HG02852 (cell line): ENCODE data around the gene LTBP1.

Experiments used
- ATAC-seq: cut with Tn5 transposase; IDR thresholded peaks from one replicate; pipeline ENCODE4 v1.9.1; 2021; ENCODE audit warnings: mild to moderate bottlenecking, moderate library complexity; ENCODE audit not compliant: unreplicated experiment

The LTBP1 gene

GRCh38 chr2:33291278-33292013, 344.7 kb downstream of the LTBP1 start:
- ATAC-seq: no peak

- ATAC-seq: no peak
These were observed 345.3 kb downstream of the LTBP1 start for GRCh38 chr2:33292063-33292462.

- ATAC-seq: no peak
These were observed 346.3 kb downstream of the LTBP1 start for GRCh38 chr2:33292981-33293595.

GRCh38 chr2:33298233-33298632, 351.5 kb downstream of the LTBP1 start:
- no peak for ATAC-seq

- no peak for ATAC-seq
These were observed 354.6 kb downstream of the LTBP1 start for GRCh38 chr2:33301355-33301754.

GRCh38 chr2:33302348-33302747, 355.6 kb downstream of the LTBP1 start:
- ATAC-seq: no peak

- no peak for ATAC-seq
These were observed 357.5 kb downstream of the LTBP1 start for GRCh38 chr2:33304032-33304864.

- no peak for ATAC-seq
These were observed 361.0 kb downstream of the LTBP1 start for GRCh38 chr2:33307659-33308270.

GRCh38 chr2:33312355-33312754, 365.6 kb downstream of the LTBP1 start:
- ATAC-seq: no peak

GRCh38 chr2:33313039-33313438, 366.3 kb downstream of the LTBP1 start:
- no peak for ATAC-seq

GRCh38 chr2:33314541-33314940, 367.8 kb downstream of the LTBP1 start:
- ATAC-seq: no peak

- ATAC-seq: no peak
These were observed 369.6 kb downstream of the LTBP1 start for GRCh38 chr2:33316328-33316727.

GRCh38 chr2:33317369-33318007, 370.7 kb downstream of the LTBP1 start:
- ATAC-seq: no peak

GRCh38 chr2:33318456-33318855, 371.7 kb downstream of the LTBP1 start:
- no peak for ATAC-seq

- ATAC-seq: no peak
These were observed 373.8 kb downstream of the LTBP1 start for GRCh38 chr2:33320573-33320972.

- ATAC-seq: peak; percentile 59
These were observed 374.6 kb downstream of the LTBP1 start for GRCh38 chr2:33321236-33321771.

- no peak for ATAC-seq
These were observed 375.2 kb downstream of the LTBP1 start for GRCh38 chr2:33321876-33322483.

- ATAC-seq: no peak
These were observed 375.9 kb downstream of the LTBP1 start for GRCh38 chr2:33322612-33323011.

- no peak for ATAC-seq
These were observed 377.2 kb downstream of the LTBP1 start for GRCh38 chr2:33323957-33324356.

- ATAC-seq: no peak
These were observed 379.3 kb downstream of the LTBP1 start for GRCh38 chr2:33326100-33326499.
